ENCODE data around the gene NRCAM.

DNA sequence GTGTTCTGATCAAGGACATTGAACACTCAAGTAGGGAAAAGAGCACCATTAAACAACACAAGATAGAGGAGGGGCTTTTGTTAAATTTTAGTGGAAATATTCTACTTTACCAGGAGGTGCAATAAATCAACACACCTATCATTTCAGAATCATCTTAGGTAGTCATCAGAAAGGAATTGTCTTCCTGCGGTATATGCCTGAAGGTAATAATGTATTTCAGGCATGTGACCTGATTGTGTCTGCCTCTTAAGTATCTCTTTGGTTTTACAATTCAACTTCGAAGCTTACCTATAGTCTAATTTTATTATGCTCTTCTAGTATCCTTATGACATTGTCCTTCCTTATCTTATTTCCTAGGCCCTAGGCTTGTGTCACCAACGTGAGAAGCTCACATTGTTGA lies 267.5 kb downstream of the NRCAM start:
- TF ChIP-seq, protein P1, sequence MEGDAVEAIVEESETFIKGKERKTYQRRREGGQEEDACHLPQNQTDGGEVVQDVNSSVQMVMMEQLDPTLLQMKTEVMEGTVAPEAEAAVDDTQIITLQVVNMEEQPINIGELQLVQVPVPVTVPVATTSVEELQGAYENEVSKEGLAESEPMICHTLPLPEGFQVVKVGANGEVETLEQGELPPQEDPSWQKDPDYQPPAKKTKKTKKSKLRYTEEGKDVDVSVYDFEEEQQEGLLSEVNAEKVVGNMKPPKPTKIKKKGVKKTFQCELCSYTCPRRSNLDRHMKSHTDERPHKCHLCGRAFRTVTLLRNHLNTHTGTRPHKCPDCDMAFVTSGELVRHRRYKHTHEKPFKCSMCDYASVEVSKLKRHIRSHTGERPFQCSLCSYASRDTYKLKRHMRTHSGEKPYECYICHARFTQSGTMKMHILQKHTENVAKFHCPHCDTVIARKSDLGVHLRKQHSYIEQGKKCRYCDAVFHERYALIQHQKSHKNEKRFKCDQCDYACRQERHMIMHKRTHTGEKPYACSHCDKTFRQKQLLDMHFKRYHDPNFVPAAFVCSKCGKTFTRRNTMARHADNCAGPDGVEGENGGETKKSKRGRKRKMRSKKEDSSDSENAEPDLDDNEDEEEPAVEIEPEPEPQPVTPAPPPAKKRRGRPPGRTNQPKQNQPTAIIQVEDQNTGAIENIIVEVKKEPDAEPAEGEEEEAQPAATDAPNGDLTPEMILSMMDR (conservative IDR thresholded peaks at IDR 0.05) = no peak
- no peak for TF ChIP-seq EZH2 (IDR thresholded peaks at IDR 0.05; ENCODE audit: low read depth)

All from PC-9 (cell line).